ENCODE results near the gene ESRRG.

DNA sequence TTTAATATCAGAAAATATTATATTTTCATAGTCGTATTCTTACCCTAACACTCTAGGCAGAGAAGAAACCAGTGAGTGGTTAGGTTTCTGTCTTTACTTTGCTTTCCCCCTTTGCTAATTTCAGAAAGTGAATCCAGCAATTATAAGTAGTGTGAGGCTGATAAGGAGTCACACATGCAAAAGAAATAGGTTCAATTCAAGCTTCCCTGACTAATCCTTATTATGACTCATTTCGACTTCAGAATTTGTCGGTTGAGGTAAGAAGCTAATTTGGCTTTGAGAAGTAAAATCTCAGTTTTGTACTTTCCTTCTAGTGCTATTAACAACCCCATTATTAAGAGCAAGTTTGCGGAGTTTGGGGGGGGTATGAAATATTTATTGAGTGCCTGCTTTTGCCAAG, 22.4 kb downstream of the ESRRG start:
- TF ChIP-seq GLIS3 (CRISPR knock-in tag; IDR thresholded peaks at IDR 0.05) (no peak), CSDC2 (CRISPR knock-in tag; IDR thresholded peaks at IDR 0.05) (no peak), TOX (CRISPR knock-in tag; IDR thresholded peaks at IDR 0.05; ENCODE audit: borderline replicate concordance) (no peak)
- TF ChIP-seq, protein P1, sequence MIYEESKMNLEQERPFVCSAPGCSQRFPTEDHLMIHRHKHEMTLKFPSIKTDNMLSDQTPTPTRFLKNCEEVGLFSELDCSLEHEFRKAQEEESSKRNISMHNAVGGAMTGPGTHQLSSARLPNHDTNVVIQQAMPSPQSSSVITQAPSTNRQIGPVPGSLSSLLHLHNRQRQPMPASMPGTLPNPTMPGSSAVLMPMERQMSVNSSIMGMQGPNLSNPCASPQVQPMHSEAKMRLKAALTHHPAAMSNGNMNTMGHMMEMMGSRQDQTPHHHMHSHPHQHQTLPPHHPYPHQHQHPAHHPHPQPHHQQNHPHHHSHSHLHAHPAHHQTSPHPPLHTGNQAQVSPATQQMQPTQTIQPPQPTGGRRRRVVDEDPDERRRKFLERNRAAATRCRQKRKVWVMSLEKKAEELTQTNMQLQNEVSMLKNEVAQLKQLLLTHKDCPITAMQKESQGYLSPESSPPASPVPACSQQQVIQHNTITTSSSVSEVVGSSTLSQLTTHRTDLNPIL (CRISPR knock-in tag; IDR thresholded peaks at IDR 0.05; ENCODE audit: low read depth) = no peak

Measured in SK-N-SH treated with all-trans-retinoic acid at 6 μM for 48 hours (cell line).